ENCODE data around the gene SLC7A14. TPM values are rescaled to one million over a fixed set of nuclear protein-coding genes. Genes with fewer than 3 reads are reported as not detected.

Gene SLC7A14
- total RNA-seq, 1 donor from 2014 or later, result 6.2 TPM

- peaks cover 12% of the 10 kb centered on the region for H3K4me1 Mint-ChIP-seq (ENCODE audit: low read depth, unreplicated experiment)
- no peak overlapping the region for H3K4me3 Mint-ChIP-seq (ENCODE audit: unreplicated experiment)
- peaks cover 11% of the 10 kb centered on the region for H3K36me3 Mint-ChIP-seq (ENCODE audit: unreplicated experiment)
- no peak for DNase-seq
- TF ChIP-seq CTCF (IDR thresholded peaks at IDR 0.05; ENCODE audit: partially characterized antibody, unreplicated experiment), result no peak
- H3K9me3 Mint-ChIP-seq (ENCODE audit: unreplicated experiment), result peaks cover 2% of the 10 kb centered on the region
- peaks cover 2% of the 10 kb centered on the region for H3K27me3 Mint-ChIP-seq (ENCODE audit: unreplicated experiment)
- no peak overlapping the region for H3K27ac Mint-ChIP-seq (ENCODE audit: unreplicated experiment)
These were observed 99.5 kb downstream of the SLC7A14 start for GRCh38 chr3:170486398-170486797.

GRCh38 chr3:170485696-170486095, 100.2 kb downstream of the SLC7A14 start:
- Mint-ChIP-seq H3K36me3 (ENCODE audit: unreplicated experiment) (peaks cover 11% of the 10 kb centered on the region), H3K9me3 (ENCODE audit: unreplicated experiment) (peaks cover 2% of the 10 kb centered on the region), H3K4me3 (ENCODE audit: unreplicated experiment) (no peak overlapping the region), H3K27me3 (ENCODE audit: unreplicated experiment) (peaks cover 2% of the 10 kb centered on the region), H3K27ac (ENCODE audit: unreplicated experiment) (no peak overlapping the region), H3K4me1 (ENCODE audit: low read depth, unreplicated experiment) (peaks cover 12% of the 10 kb centered on the region)
- TF ChIP-seq CTCF (IDR thresholded peaks at IDR 0.05; ENCODE audit: partially characterized antibody, unreplicated experiment), result no peak
- no peak for DNase-seq

- peaks cover 12% of the 10 kb centered on the region for H3K4me1 Mint-ChIP-seq (ENCODE audit: low read depth, unreplicated experiment)
- H3K36me3 Mint-ChIP-seq (ENCODE audit: unreplicated experiment), result peaks cover 12% of the 10 kb centered on the region
- TF ChIP-seq CTCF (IDR thresholded peaks at IDR 0.05; ENCODE audit: partially characterized antibody, unreplicated experiment), result no peak
- DNase-seq, result no peak
- H3K27ac Mint-ChIP-seq (ENCODE audit: unreplicated experiment), result no peak overlapping the region
- H3K27me3 Mint-ChIP-seq (ENCODE audit: unreplicated experiment), result peaks cover 2% of the 10 kb centered on the region
- H3K4me3 Mint-ChIP-seq (ENCODE audit: unreplicated experiment), result no peak overlapping the region
- H3K9me3 Mint-ChIP-seq (ENCODE audit: unreplicated experiment), result peaks cover 2% of the 10 kb centered on the region
These were observed 100.6 kb downstream of the SLC7A14 start for GRCh38 chr3:170485294-170485693.

- no peak overlapping the region for H3K4me3 Mint-ChIP-seq (ENCODE audit: unreplicated experiment)
- H3K27ac Mint-ChIP-seq (ENCODE audit: unreplicated experiment), result no peak overlapping the region
- H3K9me3 Mint-ChIP-seq (ENCODE audit: unreplicated experiment), result peaks cover 5% of the 10 kb centered on the region
- peaks cover 2% of the 10 kb centered on the region for H3K27me3 Mint-ChIP-seq (ENCODE audit: unreplicated experiment)
- TF ChIP-seq CTCF (IDR thresholded peaks at IDR 0.05; ENCODE audit: partially characterized antibody, unreplicated experiment), result no peak
- DNase-seq, result no peak
- H3K36me3 Mint-ChIP-seq (ENCODE audit: unreplicated experiment), result peaks cover 16% of the 10 kb centered on the region
- peaks cover 12% of the 10 kb centered on the region for H3K4me1 Mint-ChIP-seq (ENCODE audit: low read depth, unreplicated experiment)
These were observed 101.0 kb downstream of the SLC7A14 start for GRCh38 chr3:170484869-170485268.

- H3K9me3 Mint-ChIP-seq (ENCODE audit: unreplicated experiment), result peaks cover 5% of the 10 kb centered on the region
- TF ChIP-seq CTCF (IDR thresholded peaks at IDR 0.05; ENCODE audit: partially characterized antibody, unreplicated experiment), result peak; percentile 15
- no peak overlapping the region for H3K4me3 Mint-ChIP-seq (ENCODE audit: unreplicated experiment)
- H3K4me1 Mint-ChIP-seq (ENCODE audit: low read depth, unreplicated experiment), result peaks cover 12% of the 10 kb centered on the region
- H3K27ac Mint-ChIP-seq (ENCODE audit: unreplicated experiment), result no peak overlapping the region
- DNase-seq, result no peak
- peaks cover 2% of the 10 kb centered on the region for H3K27me3 Mint-ChIP-seq (ENCODE audit: unreplicated experiment)
- H3K36me3 Mint-ChIP-seq (ENCODE audit: unreplicated experiment), result peaks cover 19% of the 10 kb centered on the region
These were observed 102.2 kb downstream of the SLC7A14 start for GRCh38 chr3:170483485-170484262.
